Right lobe of liver (tissue), 6 donors: ENCODE data around the gene TBCB. TPM values are rescaled to one million over a fixed set of nuclear protein-coding genes. Genes with fewer than 3 reads are reported as not detected.

ENCODE experiments used
- ATAC-seq, 4 donors: fragments of 200-7000 bp; cut with Tn5 transposase; one replicate each; pipeline ENCODE4 v1.9.1; 2020; ENCODE audit warnings: mild to moderate bottlenecking in 4 of 4, moderate library complexity in 4 of 4
- DNase-seq, 3 donors: peaks; one replicate each; pipeline ENCODE4 v3.0.0-alpha.2; 2020
- H3K27ac ChIP-seq, 3 donors: fragments of 200-600 bp; one replicate each; pipeline ENCODE4 v1.8.0; 2022
- H3K27me3 ChIP-seq, 2 donors: fragments of 200-600 bp; one replicate each; pipeline ENCODE4 v1.8.0; 2022
- H3K36me3 ChIP-seq, 4 donors: fragments of 200-600 bp; sonication (generic) in 1 of 4; one replicate each; pipeline versions ENCODE4 v1.5.1 to v1.8.0; 2017 to 2022; ENCODE audit warnings: control low read depth in 1 of 4
- H3K4me1 ChIP-seq, 4 donors: fragments of 200-600 bp; sonication (generic) in 1 of 4; one replicate each; pipeline versions ENCODE4 v1.5.1 to v1.8.0; 2017 to 2022; ENCODE audit warnings: control low read depth in 1 of 4
- H3K4me3 ChIP-seq, 3 donors: fragments of 200-600 bp; one replicate each; pipeline ENCODE4 v1.8.0; 2022
- H3K9me3 ChIP-seq, 4 donors: fragments of 200-600 bp; sonication (generic) in 1 of 4; one replicate each; pipeline versions ENCODE4 v1.5.1 to v1.8.0; 2017 to 2022; ENCODE audit warnings: control low read depth in 1 of 4
- CTCF ChIP-seq, 4 donors: fragments of 200-600 bp in 3 of 4; fragments of 450-650 bp in 1 of 4; IDR thresholded peaks; one replicate each; pipeline versions ENCODE4 v1.5.1 to v1.8.0; 2016 to 2022; ENCODE audit warnings: antibody characterized with exemption in 4 of 4, mild to moderate bottlenecking in 2 of 4
- POLR2A ChIP-seq: fragments of 450-650 bp; IDR thresholded peaks from one replicate; pipeline ENCODE4 v1.6.1; 2017; ENCODE audit warnings: antibody characterized with exemption, mild to moderate bottlenecking
- WGBS: methylation state at CpG from one replicate; pipeline ENCODE4 v1.1.6; 2018; ENCODE audit warnings: low coverage, low lambda C conversion rate; ENCODE audit not compliant: insufficient coverage; ENCODE audit errors: missing lambda C conversion rate; 5-methylcytosine and 5-hydroxymethylcytosine counted together
- intact Hi-C, 2 donors: fragments of 100-400 bp; cut with DNase I; formaldehyde crosslinking; loops; one replicate each; pipeline versions ENCODE4 v1.11.2 to v1.14.1; 2022
- total RNA-seq, 6 experiments: library from RNA; depleted of rRNA in 2 of 6; stranded (reverse); fragments of >200 nt in 2 of 6; fragmentation: NEBNext Ultra II Directional in 3 of 6; extraction: Animal tissue kit (Norgen Biotek cat#: 25700) in 3 of 6; gene quantifications; one replicate each; pipeline versions ENCODE4 v1.1.0 to v1.2.4, GENCODE V29; 2016 to 2023
- donor health status: DM: no; HTN: yes; CAD: no.
- donor health status: DM: no; HTN: no; CAD: no.
- donor health status: DM: no; HTN: no; CAD: no.
- donor health status: DM: no; HTN: yes; CAD: no.
- donor health status: DM: no; HTN: yes; CAD: no.

Gene TBCB
- total RNA-seq, 6 experiments from 2014 or later, result 27.8 to 64.7 (median 36.4) TPM

GRCh38 chr19:36097036-36097435 is 18.2 kb upstream of the TBCB start:
- 96% methylated on average over 5 of the region's 6 CpGs for WGBS
- no peak overlapping the region for H3K27ac ChIP-seq
- no peaks in the 10 kb centered on the region for H3K27me3 ChIP-seq
- H3K4me3 ChIP-seq, result no peak overlapping the region
- intact Hi-C loops, result no loop called here
- TF ChIP-seq POLR2A, result no peak
- TF ChIP-seq CTCF (IDR thresholded peaks at IDR 0.05), result no peak
- no peaks in the 10 kb centered on the region for H3K4me1 ChIP-seq
- no peaks in the 10 kb centered on the region for H3K36me3 ChIP-seq
- H3K9me3 ChIP-seq, result no peaks in the 10 kb centered on the region
- DNase-seq (no peak), ATAC-seq (no peak)

- DNase-seq (no peak), ATAC-seq (no peak)
- no peak for TF ChIP-seq POLR2A
- TF ChIP-seq CTCF (IDR thresholded peaks at IDR 0.05), result no peak
- 83% methylated on average over 7 of the region's 19 CpGs for WGBS
- Histone ChIP-seq H3K4me3 (no peak overlapping the region), H3K4me1 (no peaks in the 10 kb centered on the region), H3K27me3 (no peaks in the 10 kb centered on the region), H3K9me3 (no peaks in the 10 kb centered on the region), H3K27ac (no peak overlapping the region), H3K36me3 (no peaks in the 10 kb centered on the region)
- intact Hi-C loops, result no loop called here
These were observed 16.0 kb upstream of the TBCB start for GRCh38 chr19:36099166-36099785.

- H3K36me3 ChIP-seq, result no peaks in the 10 kb centered on the region
- TF ChIP-seq CTCF (IDR thresholded peaks at IDR 0.05) (no peak), POLR2A (no peak)
- intact Hi-C loops, result no loop called here
- ATAC-seq (peak in 1 of 4 donors; percentile 14), DNase-seq (no peak)
- 60% methylated on average over 4 of the region's 5 CpGs for WGBS
- H3K9me3 ChIP-seq, result no peaks in the 10 kb centered on the region
- no peak overlapping the region for H3K4me3 ChIP-seq
- no peak overlapping the region for H3K27ac ChIP-seq
- no peaks in the 10 kb centered on the region for H3K27me3 ChIP-seq
- H3K4me1 ChIP-seq, result no peaks in the 10 kb centered on the region
These were observed 14.8 kb upstream of the TBCB start for GRCh38 chr19:36100476-36100875.

- Histone ChIP-seq H3K4me3 (no peak overlapping the region), H3K9me3 (no peaks in the 10 kb centered on the region), H3K27ac (no peak overlapping the region), H3K36me3 (no peaks in the 10 kb centered on the region), H3K27me3 (no peaks in the 10 kb centered on the region), H3K4me1 (no peaks in the 10 kb centered on the region)
- intact Hi-C loops, result no loop called here
- TF ChIP-seq CTCF (IDR thresholded peaks at IDR 0.05) (no peak), POLR2A (no peak)
- no peak for DNase-seq
- 80% methylated on average over 4 of the region's 27 CpGs for WGBS
- ATAC-seq, result no peak
These were observed 13.5 kb upstream of the TBCB start for GRCh38 chr19:36101550-36102327.
